GM12872 (cell line): ENCODE data around the gene CTNNA1.

Experiments
- TF ChIP-seq, protein P1 (sequence below): IDR thresholded peaks from 3 replicates; pipeline ENCODE4 v1.5.1; 2011; ENCODE audit warnings: low read depth, mild to moderate bottlenecking, low read length, moderate library complexity; ENCODE audit not compliant: insufficient read depth

Gene CTNNA1

DNA sequence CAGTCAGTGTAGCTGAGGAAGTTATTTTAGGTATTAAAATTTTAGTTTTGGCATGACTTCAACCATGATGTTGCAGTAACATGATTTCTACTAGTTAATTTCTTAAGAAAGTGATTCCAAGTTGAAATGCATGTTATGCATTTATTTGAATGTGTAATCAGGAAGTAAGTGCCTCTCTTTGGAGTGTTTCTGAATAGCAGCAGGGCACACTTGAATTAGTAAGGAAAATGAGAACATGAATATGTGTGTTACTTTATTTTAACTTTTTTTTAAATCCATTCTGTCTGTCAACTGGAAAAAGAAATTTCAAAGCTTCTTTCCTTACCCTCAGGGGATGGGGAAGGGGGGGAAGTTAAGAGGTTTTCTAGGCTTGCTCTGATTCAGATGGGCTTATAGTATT, 40.4 kb downstream of the CTNNA1 start:
- TF ChIP-seq, protein P1, sequence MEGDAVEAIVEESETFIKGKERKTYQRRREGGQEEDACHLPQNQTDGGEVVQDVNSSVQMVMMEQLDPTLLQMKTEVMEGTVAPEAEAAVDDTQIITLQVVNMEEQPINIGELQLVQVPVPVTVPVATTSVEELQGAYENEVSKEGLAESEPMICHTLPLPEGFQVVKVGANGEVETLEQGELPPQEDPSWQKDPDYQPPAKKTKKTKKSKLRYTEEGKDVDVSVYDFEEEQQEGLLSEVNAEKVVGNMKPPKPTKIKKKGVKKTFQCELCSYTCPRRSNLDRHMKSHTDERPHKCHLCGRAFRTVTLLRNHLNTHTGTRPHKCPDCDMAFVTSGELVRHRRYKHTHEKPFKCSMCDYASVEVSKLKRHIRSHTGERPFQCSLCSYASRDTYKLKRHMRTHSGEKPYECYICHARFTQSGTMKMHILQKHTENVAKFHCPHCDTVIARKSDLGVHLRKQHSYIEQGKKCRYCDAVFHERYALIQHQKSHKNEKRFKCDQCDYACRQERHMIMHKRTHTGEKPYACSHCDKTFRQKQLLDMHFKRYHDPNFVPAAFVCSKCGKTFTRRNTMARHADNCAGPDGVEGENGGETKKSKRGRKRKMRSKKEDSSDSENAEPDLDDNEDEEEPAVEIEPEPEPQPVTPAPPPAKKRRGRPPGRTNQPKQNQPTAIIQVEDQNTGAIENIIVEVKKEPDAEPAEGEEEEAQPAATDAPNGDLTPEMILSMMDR = no peak

- TF ChIP-seq, protein P1 = no peak
Observed at GRCh38 chr5:138803285-138803684, 50.1 kb downstream of the CTNNA1 start.

GRCh38 chr5:138803935-138804334, 50.7 kb downstream of the CTNNA1 start:
- TF ChIP-seq, protein P1 = no peak

DNA sequence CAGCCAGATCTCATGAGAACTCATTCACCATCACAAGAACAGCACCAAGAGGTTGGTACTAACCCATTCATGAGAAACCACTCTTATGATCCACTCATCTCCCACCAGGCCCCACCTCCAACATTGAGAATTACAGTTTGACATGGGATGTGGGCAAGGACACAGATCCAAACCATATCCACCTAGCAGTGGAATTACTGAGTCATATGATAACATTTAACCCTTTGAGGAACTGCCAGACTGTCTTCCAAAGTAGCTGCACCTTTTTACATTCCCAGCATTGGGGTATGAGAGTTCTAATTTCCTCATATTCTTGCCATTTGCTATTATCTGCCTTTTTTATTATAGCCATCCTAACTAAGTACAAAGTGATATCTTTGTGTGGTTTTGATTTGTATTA, 51.9 kb downstream of the CTNNA1 start:
- TF ChIP-seq, protein P1 = no peak

DNA sequence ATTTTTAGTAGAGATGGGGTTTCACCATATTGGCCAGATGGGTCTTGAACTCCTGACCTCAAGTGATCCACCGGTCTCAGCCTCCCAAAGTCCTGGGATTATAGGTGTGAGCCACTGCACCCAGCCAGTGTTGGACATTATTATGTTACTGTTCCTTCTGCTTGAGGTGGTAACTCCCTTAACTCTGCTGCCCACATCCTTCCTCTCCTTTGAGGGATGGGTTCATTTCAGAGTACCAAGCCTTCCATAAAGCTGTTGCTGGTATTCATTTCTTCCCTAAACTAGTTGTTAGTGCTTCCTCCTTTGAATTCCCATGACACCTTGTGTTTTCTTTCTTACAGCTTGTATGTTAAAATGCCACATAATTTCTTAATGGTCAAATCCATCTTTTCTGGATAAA, 54.0 kb downstream of the CTNNA1 start:
- TF ChIP-seq, protein P1 = no peak

DNA sequence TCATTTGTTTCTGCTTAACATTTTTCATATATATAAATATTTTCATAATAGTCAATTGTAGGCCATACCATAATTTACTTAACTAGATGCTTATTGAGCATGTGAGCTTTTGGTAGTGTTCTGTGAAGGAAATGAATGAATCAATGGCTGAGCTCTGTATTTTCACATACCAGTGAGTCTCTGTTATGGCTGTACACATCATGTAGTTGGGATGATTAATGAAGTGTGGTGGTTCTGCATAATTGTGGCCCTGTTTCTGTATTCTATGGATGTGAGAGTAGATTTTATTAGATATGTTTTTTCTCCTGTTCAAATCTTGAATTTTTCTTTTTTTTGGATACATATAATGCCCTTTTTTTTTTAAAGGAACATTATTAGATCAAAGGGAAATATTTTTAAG, 56.2 kb downstream of the CTNNA1 start:
- TF ChIP-seq, protein P1 = no peak

GRCh38 chr5:138815529-138815928, 62.3 kb downstream of the CTNNA1 start:
- TF ChIP-seq, protein P1 = no peak

DNA sequence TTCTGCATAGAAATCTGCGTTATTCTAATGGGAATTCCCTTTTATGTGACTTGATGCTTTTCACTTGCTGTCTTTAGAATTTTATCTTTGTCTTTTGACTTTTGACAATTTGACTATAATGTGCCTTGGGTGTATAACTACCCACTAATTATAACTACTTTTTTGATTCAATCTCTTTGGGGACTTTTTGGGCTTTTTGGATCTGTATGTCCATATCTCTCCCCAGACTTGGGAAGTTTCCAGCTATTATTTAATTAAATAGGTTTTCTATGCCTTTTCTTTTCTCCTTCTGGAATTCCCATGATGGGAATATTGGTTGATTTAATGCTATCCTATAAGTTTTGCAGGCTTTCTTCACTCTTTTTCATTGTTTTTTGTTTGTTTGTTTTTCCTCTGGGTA, 64.0 kb downstream of the CTNNA1 start:
- TF ChIP-seq, protein P1 = no peak
